Fibroblast of skin of right quadriceps (primary cell): ENCODE data around the gene SLC35E3.
"Not testable (repeated sequence)": the region's sequence is repeated elsewhere in the genome, so short reads cannot be mapped to it uniquely, and the experiment has no call there.

ENCODE experiments used
- DNase-seq: peaks from one replicate; pipeline ENCODE4 v3.0.0-alpha.2; 2013

Gene SLC35E3

GRCh38 chr12:68814490-68815231, 68.7 kb downstream of the SLC35E3 start:
- no peak for DNase-seq

GRCh38 chr12:68815232-68815927, 69.4 kb downstream of the SLC35E3 start:
- DNase-seq: no peak

GRCh38 chr12:68815928-68816800, 70.2 kb downstream of the SLC35E3 start:
- no peak for DNase-seq

- not testable (repeated sequence) for DNase-seq
Observed at GRCh38 chr12:68819481-68819880, 73.5 kb downstream of the SLC35E3 start.

- DNase-seq: no peak
Observed at GRCh38 chr12:68821357-68822188, 75.6 kb downstream of the SLC35E3 start.

GRCh38 chr12:68823696-68824095, 77.7 kb downstream of the SLC35E3 start:
- DNase-seq: no peak

GRCh38 chr12:68824131-68824530, 78.2 kb downstream of the SLC35E3 start:
- DNase-seq: no peak

- no peak for DNase-seq
Observed at GRCh38 chr12:68824597-68825250, 78.7 kb downstream of the SLC35E3 start.

GRCh38 chr12:68825569-68826217, 79.7 kb downstream of the SLC35E3 start:
- DNase-seq: no peak

- no peak for DNase-seq
Observed at GRCh38 chr12:68827895-68828671, 82.1 kb downstream of the SLC35E3 start.

GRCh38 chr12:68828672-68829068, 82.7 kb downstream of the SLC35E3 start:
- no peak for DNase-seq
